Left colon (tissue), 2 donors: Measurements from ENCODE around the gene PGBD5. TPM values are rescaled to one million over a fixed set of nuclear protein-coding genes. Genes with fewer than 3 reads are reported as not detected.

Source experiments
- ATAC-seq: fragments of 200-7000 bp; cut with Tn5 transposase; one replicate; pipeline ENCODE4 v1.9.1; 2020; ENCODE audit warnings: mild to moderate bottlenecking, moderate library complexity
- DNase-seq, 2 donors: peaks; one replicate each; pipeline ENCODE4 v3.0.0-alpha.2; 2020
- intact Hi-C, 2 donors: fragments of 100-400 bp; cut with DNase I in 1 of 2; cut with micrococcal nuclease in 1 of 2; formaldehyde crosslinking; loops; one replicate each; pipeline versions ENCODE4 v1.11.2 to v1.14.0; 2022; cut with DNase I, micrococcal nuclease
- total RNA-seq, 2 donors: library from RNA; stranded (reverse); fragmentation: NEBNext Ultra II Directional; extraction: Animal tissue kit (Norgen Biotek cat#: 25700); gene quantifications; one replicate each; pipeline ENCODE4 v1.2.1, GENCODE V29; 2021
- donor health status: DM: no; HTN: no; CAD: no.
- donor health status: DM: yes; HTN: yes; CAD: no.

The PGBD5 gene
- total RNA-seq, 2 donors from 2014 or later = 2.0 to 3.0 TPM

DNA sequence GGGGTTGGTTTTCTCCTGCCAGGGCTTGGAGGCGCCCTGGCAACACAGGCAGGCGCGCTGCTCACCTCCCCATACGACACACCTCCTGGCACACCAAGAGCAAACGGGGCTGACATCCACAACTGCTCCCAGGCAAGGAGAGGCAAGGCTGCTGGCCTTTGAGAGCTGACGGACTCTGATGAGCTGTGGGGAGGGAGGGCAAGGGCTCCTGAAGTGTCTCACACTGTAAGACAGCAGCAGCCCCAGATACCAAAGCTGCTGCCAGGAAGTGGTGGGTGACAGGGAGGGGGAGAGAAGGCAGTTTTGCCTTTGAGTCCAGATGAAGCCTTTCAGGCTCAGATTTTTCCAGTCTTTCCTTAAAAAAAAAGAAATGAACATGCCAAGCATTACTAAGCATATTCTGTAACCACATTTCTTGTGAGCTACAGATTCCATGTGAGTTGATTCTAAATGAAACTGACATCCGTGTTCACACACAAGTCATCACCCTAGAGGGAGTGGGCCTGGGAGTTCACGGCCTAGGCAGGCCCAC lies 24.3 kb downstream of the PGBD5 start:
- DNase-seq = no peak
- ATAC-seq = no peak
- intact Hi-C loops = no loop called here

- intact Hi-C loops = no loop called here
- no peak for ATAC-seq
- DNase-seq = no peak
These were observed 25.0 kb downstream of the PGBD5 start for GRCh38 chr1:230401101-230401500.

- ATAC-seq (no peak), DNase-seq (no peak)
- intact Hi-C loops = no loop called here
These were observed 26.2 kb downstream of the PGBD5 start for GRCh38 chr1:230400007-230400344.

- DNase-seq (no peak), ATAC-seq (no peak)
- intact Hi-C loops = no loop called here
These were observed 26.7 kb downstream of the PGBD5 start for GRCh38 chr1:230399321-230400006.

GRCh38 chr1:230398856-230399255 lies 27.3 kb downstream of the PGBD5 start:
- no peak for ATAC-seq
- DNase-seq = no peak
- intact Hi-C loops = no loop called here

DNA sequence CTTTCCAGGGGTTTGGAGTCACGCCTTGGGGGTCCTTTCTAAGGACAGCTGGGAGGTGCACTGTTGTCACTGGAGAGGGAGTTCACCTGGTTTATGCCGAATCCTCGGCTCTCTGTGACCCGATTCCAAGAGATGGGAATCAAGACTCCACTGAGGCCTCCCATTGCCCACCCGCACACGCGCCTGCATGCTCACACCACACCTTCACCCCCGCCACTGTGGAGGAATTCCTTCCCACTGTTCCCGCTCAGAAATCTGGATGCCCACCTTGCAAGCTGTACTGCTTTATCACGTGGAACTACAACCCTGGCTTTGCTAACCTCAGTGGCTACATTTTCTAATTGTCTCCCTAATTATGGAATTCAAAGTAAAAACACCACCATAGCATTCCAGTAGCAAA lies 29.2 kb downstream of the PGBD5 start:
- DNase-seq (no peak), ATAC-seq (no peak)
- intact Hi-C loops = no loop called here

GRCh38 chr1:230395932-230396331 lies 30.2 kb downstream of the PGBD5 start:
- intact Hi-C loops = no loop called here
- DNase-seq (no peak), ATAC-seq (no peak)

DNA sequence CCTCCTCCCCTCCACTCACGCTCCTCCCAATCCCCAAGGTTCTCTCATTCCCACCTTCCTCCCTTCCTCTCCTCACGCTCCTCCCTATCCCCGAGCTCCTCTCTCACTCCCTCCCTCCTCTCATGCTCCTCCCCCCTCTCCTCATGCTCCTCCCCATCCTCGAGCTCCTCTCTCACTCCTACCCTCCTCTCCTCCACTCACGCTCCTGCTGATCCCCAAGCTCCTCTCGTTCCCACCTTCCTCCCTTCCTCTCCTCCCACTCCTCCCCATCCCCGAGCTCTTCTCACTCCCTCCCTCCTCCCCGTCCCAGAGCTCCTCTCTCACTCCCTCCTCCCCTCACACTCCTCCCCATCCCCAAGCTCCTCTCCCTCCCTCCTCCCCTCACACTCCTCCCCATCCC lies 31.4 kb downstream of the PGBD5 start:
- ATAC-seq (no peak), DNase-seq (no peak)
- intact Hi-C loops = no loop called here

DNA sequence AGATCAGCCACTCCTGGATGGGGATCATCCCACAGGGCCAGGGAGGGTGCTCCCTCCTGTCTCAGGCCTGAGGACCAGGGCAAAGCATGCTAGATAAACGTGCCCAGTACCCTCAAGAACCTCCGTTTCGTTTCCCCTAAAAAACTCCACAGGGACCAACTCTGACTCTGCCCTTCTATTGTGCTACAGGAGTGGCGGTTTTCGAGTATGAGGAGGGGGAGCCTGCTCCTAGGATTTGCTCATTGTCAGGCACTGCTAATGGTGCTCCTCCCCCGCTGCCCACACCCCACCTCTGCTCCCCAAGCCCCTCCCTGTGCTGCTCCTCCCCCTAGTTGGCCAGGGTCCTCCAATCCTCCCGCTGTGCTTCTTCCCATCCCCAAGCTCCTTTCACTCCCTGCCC lies 32.0 kb downstream of the PGBD5 start:
- DNase-seq = no peak
- no peak for ATAC-seq
- intact Hi-C loops = no loop called here

- intact Hi-C loops = no loop called here
- no peak for ATAC-seq
These were observed 32.4 kb downstream of the PGBD5 start for GRCh38 chr1:230393722-230394121.

DNA sequence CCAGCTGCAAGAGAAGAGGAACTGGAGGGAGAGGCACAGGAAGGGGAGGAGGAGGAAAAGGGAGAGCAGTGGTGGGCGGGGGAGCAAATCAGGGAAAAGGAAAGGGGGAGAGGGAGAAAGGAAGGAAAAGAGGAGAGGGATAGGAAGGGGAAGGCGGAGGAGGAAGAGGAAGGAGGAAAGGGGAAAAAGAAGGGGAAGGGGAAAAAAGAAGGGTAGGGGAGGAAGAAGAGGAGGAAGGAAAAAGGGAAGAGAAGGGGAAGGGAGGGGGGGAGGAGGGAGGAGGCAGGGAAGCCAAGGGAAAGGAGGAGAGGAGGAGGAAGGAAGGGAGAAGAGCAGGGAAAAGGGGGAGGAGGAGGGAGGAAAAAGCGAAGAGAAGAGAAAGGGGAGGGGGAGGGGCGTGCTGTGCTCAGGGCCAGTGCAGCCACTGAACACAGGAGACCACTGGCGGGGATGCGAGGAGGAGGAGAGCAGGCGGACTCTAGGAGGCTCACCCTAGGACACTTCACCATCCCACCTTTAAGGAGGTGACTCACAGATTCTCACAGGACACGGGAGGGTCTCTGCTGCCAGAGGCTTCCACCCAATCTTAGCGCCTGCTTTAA lies 33.1 kb downstream of the PGBD5 start:
- intact Hi-C loops = no loop called here
- no peak for ATAC-seq
- no peak for DNase-seq

More at GRCh38 chr1:230393722-230394121, 32.4 kb downstream of the PGBD5 start:
- no peak for DNase-seq

GRCh38 chr1:230392536-230392909 lies 33.6 kb downstream of the PGBD5 start:
- no peak for ATAC-seq
- no peak for DNase-seq
- intact Hi-C loops = no loop called here

- no peak for ATAC-seq
- intact Hi-C loops = no loop called here
- DNase-seq = no peak
These were observed 34.2 kb downstream of the PGBD5 start for GRCh38 chr1:230391776-230392535.

GRCh38 chr1:230390371-230390770 lies 35.8 kb downstream of the PGBD5 start:
- intact Hi-C loops = no loop called here
- DNase-seq (no peak), ATAC-seq (no peak)

- ATAC-seq = no peak
- intact Hi-C loops = no loop called here
- no peak for DNase-seq
These were observed 38.3 kb downstream of the PGBD5 start for GRCh38 chr1:230387876-230388275.

GRCh38 chr1:230387296-230387695 lies 38.8 kb downstream of the PGBD5 start:
- DNase-seq (no peak), ATAC-seq (no peak)
- intact Hi-C loops = no loop called here

DNA sequence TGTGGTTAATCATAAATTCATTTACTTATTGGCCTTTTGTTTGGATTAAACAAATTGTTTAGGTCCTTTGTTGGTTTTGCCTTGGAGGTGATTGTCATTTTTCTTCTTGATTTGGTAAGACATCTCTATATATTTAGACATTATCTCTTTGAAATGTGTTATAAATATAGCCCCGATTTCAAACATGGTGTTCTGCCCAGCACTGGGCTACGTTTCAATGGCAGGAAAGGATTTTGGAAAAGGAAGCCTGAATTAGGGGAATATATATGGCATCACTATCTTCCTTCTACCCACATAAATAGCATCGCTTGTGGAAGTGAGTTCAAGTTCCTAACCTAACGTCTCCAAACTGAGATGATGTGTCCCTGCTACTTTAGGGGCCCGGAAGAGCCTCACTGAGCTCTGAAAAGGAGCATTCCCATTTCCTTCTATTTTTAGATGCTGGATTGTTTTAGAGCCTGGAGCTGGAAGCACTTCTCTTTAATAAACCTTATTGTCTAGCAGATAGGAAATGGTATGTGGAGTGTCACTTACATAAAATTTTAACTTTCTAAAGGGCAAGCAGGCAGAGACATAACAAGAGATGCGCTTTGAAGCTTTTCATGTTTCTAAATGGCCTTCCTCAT lies 39.4 kb downstream of the PGBD5 start:
- no peak for DNase-seq
- no peak for ATAC-seq
- intact Hi-C loops = no loop called here

DNA sequence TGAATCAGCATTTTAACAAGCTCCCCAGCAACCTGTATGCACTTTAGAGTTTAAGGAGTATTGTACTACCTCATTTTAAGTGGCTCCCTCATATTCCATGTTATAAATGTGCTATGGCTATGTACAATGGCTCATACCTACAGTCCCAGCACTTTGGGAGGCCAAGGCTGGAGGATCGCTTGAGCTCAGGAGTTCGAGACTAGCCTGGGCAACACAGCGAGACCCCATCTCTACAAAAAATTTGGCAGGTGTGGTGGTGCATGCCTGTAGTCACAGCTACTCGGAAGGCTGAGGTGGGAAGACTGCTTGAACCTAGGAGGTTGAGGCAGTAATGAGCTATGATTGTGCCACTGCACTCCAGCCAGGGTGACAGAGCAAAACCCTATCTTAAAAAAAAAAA lies 40.2 kb downstream of the PGBD5 start:
- intact Hi-C loops = no loop called here
- DNase-seq (no peak), ATAC-seq (no peak)

- ATAC-seq = no peak
- DNase-seq = no peak
- intact Hi-C loops = no loop called here
These were observed 41.0 kb downstream of the PGBD5 start for GRCh38 chr1:230385158-230385450.
